Fibroblast of skin of right biceps (primary cell): ENCODE results near the gene GALC.
"Not testable (repeated sequence)": the region's sequence is repeated elsewhere in the genome, so short reads cannot be mapped to it uniquely, and the experiment has no call there.

ENCODE experiments used
- DNase-seq: peaks from one replicate; pipeline ENCODE4 v3.0.0-alpha.2; 2013

Gene GALC

GRCh38 chr14:87992718-87993628, at the start of gene GALC:
Gene GALC, minus strand, starts transcription at chr14:87993182. Its CDS starts 18 bp downstream, at chr14:87993164.
- DNase-seq = peak; percentile 92

GRCh38 chr14:88040146-88040545, 47.2 kb upstream of the GALC start:
- DNase-seq = no peak

DNA sequence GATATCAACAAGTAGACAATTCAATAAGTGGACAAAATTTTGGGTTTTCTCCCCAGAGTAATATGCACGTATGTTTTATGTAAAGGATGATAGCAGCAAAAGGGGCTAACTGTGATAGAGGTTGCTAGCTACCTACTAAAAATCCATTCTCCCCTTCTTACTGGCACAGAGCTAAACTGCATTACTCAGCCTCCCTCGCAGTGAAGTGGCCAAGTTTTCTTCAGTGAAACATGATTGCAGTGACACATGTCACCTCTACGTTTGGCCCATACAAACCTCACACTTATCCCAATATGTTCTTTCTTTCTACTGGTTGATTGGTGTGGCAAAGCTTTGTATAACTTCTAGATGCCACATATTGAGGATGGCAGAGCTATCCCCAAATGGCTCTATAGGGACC, 46.2 kb upstream of the GALC start:
- no peak for DNase-seq

- no peak for DNase-seq
These were observed 44.3 kb upstream of the GALC start for GRCh38 chr14:88037325-88037724.

DNA sequence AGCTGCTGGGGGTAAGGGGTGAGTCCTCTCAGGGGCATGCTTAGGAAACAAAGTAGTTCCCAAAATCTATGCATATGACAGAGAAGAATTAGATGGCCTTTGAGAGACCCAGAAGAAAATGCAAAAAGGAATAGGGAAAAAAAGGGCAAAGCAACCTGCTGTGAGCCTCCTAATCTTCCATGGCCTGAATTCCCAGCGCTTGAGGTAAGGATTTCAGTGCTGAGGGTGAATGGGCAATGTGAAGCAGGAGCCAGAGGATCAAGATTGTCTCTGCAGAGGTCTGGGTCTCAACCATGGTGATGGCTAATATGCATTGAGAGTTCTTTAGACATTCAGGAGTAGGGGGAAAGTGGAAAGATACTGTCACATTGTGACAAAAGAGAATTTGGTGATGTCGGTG, 43.4 kb upstream of the GALC start:
- no peak for DNase-seq

- no peak for DNase-seq
These were observed 41.1 kb upstream of the GALC start for GRCh38 chr14:88034076-88034475.

DNA sequence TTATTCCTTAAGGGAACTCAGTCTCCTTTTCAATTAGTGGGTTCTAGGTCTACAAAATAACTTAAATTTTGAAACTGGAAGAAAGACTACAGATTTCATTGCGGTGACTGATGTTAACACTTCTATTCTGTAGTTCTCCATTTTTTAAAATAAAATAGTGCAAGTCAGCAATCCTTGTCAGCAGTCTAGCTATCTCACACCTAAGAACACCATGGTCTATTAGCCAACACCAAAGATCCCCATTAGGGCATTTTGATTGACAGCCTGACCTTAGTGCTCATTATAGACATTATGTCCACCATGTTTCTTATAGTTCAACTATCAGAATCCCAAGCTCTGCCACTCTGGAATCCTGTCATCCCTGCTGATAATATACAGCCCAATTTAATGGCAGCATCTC, 39.4 kb upstream of the GALC start:
- no peak for DNase-seq

- DNase-seq = no peak
These were observed 37.9 kb upstream of the GALC start for GRCh38 chr14:88030892-88031291.

- no peak for DNase-seq
These were observed 37.1 kb upstream of the GALC start for GRCh38 chr14:88030079-88030478.

- no peak for DNase-seq
These were observed 36.5 kb upstream of the GALC start for GRCh38 chr14:88029500-88029899.

DNA sequence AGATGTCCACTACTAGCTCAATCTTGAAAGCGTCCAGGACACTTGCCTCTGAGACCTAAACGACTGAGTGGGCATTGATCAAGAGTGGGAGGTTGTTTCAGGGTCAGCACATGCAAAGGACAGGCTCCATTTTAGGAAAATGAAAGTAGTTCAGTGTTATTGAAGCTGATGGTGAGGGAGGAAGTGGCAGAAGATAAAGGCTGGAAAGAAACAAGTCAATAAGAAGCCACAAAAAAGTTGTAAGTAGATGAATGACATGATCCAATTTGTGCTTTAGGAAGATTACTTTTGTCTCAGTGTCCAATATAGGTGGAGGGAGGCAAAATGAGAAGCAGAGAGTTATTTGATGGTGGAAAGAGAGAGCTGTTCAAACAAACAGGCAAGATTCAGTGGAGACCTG, 33.9 kb upstream of the GALC start:
- no peak for DNase-seq

- DNase-seq = no peak
These were observed 32.3 kb upstream of the GALC start for GRCh38 chr14:88025313-88025712.

- DNase-seq = not testable (repeated sequence)
These were observed 31.5 kb upstream of the GALC start for GRCh38 chr14:88024252-88025086.

GRCh38 chr14:88023658-88024187, 30.7 kb upstream of the GALC start:
- no peak for DNase-seq

DNA sequence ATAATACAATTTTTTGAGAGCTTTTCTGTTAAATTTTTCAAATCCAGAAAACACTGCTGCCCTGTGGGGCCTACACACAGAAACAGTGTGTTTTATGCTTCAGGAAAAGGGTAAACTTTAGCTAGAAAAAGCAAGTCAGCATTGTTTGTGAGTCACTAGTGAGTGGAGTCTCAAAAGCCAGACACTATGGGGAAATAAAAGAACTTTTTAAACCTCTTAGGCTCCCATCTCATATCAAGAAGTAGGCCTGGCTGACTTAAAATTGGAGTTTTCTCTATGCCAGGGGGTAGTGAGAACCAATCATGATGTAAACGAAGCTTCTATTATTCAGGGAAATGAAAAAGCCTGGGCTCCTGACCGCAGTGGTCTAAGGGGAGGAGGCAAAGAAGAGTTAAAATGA, 24.6 kb upstream of the GALC start:
- no peak for DNase-seq

DNA sequence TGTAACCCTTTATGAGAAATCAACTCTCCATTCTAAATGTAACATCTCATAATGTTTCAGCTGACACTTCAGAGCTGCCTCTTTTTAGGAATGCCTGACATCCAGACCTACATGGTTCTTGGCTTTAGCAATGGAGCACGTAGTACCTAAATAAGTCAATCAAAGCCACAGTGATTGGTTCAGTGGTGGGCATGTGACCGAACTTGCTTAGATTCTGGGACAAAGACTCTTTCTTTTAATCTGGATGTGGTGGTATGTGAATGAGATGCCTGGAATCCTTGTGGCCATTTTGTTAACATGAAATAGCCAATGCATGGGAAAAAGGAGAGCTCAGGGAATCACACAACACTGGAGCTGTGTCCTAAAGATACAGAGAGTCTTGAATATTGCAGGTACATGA, 23.8 kb upstream of the GALC start:
- DNase-seq = no peak

DNA sequence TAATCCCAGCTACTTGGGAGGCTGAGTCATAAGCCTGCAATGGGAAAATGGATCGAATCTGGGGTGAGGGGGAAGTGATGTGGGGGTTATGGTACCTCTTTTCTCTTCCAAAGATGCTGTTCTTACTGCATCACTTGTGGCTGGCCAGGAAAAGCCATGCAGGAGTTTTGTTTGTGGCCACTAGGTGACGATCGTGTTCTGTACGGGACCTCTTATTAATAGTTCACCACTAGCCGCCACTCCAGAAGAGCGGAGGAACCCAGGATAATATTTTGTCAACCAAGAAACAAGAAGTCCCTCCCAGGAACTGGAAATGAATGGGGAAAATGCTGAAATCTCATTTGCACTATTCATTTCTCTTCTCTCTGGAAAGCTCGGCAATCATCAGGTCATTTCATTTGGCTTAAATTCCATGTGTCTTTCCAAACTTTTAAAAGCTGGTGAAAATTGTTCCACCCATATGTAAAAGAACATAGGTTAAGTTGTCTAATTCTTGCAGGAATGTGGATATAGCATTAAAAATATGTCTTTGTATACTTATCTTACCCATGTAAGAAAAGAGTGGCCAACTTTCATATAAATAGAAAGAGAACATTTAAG, 20.9 kb upstream of the GALC start:
- peak; percentile 65 for DNase-seq

GRCh38 chr14:88012495-88012894, 19.5 kb upstream of the GALC start:
- DNase-seq = no peak

DNA sequence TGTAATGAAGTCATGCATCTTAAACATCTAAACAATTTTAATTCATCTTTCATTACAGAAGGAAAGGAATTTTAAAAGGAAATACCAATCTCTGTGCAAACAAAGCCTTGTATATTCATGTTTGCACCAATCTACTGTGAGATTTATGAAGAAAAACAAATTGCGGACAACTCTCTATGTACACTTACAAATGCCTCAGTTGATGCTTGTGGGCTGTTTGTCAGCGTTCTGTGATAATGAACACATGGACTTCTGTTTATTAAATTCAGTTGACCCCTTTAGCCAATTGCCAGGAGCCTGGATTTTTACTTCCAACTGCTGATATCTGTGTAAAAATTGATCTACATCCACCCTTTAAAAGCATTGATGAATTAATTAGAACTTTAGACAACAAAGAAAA, 17.3 kb upstream of the GALC start:
- DNase-seq = no peak

DNA sequence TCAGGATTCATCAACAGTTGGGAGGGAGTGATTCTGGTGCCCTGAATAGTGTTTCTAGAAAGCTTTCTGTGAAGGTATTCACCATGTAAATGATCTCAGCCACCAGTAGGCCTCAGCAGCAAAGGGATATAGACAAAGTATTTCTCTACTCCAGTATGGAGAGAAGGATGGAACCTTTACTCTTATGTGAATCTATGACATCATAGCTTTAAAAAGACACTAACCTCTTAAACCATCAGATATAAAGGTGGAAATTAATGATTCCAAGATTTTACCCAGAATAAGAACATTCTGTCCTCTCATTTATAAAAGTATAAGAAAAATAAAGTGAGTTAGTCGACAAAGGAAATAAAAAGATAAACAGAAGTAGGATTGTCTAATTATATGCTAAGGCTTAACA, 16.5 kb upstream of the GALC start:
- DNase-seq = no peak

- DNase-seq = no peak
These were observed 15.2 kb upstream of the GALC start for GRCh38 chr14:88008039-88008742.

GRCh38 chr14:88007608-88008007, 14.6 kb upstream of the GALC start:
- no peak for DNase-seq
